ENCODE results near the gene ADGRL2. TPM values are rescaled to one million over a fixed set of nuclear protein-coding genes. Genes with fewer than 3 reads are reported as not detected.

Gene ADGRL2
- total and polyA plus RNA-seq, 3 donors from 2014 or later: 13.5 to 25.2 (median 13.8) TPM

GRCh38 chr1:81838600-81839218 is 38.0 kb downstream of the ADGRL2 start:
- no peak for DNase-seq
- Histone ChIP-seq H3K36me3 (ENCODE audit: low read depth, missing control alignments) (no peaks in the 10 kb centered on the region), H3K4me1 (no peaks in the 10 kb centered on the region), H3K9me3 (no peaks in the 10 kb centered on the region), H3K4me3 (no peak overlapping the region), H3K27ac (no peak overlapping the region), H3K27me3 (no peaks in the 10 kb centered on the region)
- 86 to 91% methylated on average over 2 of the region's 2 CpGs for WGBS, 2 donors
- TF ChIP-seq POLR2A (IDR thresholded peaks at IDR 0.05) (no peak), CTCF (IDR thresholded peaks at IDR 0.05) (no peak)
- intact Hi-C loops (cut with DNase I; ENCODE audit: low total_unique reads): no loop called here

- TF ChIP-seq CTCF (IDR thresholded peaks at IDR 0.05) (no peak), POLR2A (IDR thresholded peaks at IDR 0.05) (no peak)
- H3K36me3 ChIP-seq (ENCODE audit: low read depth, missing control alignments): no peaks in the 10 kb centered on the region
- H3K27me3 ChIP-seq: no peaks in the 10 kb centered on the region
- no peaks in the 10 kb centered on the region for H3K9me3 ChIP-seq
- no peak overlapping the region for H3K27ac ChIP-seq
- H3K4me1 ChIP-seq: no peaks in the 10 kb centered on the region
- no peak for DNase-seq
- WGBS, 2 donors: 95 to 96% methylated on average over 1 of the region's 1 CpG
- H3K4me3 ChIP-seq: no peak overlapping the region
- intact Hi-C loops (cut with DNase I; ENCODE audit: low total_unique reads): no loop called here
These were observed 40.1 kb downstream of the ADGRL2 start for GRCh38 chr1:81840805-81841204.

- Histone ChIP-seq H3K27me3 (no peaks in the 10 kb centered on the region), H3K4me3 (no peak overlapping the region), H3K27ac (no peak overlapping the region), H3K4me1 (no peaks in the 10 kb centered on the region), H3K9me3 (no peaks in the 10 kb centered on the region), H3K36me3 (ENCODE audit: low read depth, missing control alignments) (no peaks in the 10 kb centered on the region)
- 72 to 74% methylated on average over 4 of the region's 4 CpGs for WGBS, 2 donors
- DNase-seq: no peak
- TF ChIP-seq CTCF (IDR thresholded peaks at IDR 0.05): no peak
- no peak for TF ChIP-seq POLR2A (IDR thresholded peaks at IDR 0.05)
- intact Hi-C loops (cut with DNase I; ENCODE audit: low total_unique reads): no loop called here
These were observed 41.1 kb downstream of the ADGRL2 start for GRCh38 chr1:81841795-81842194.

GRCh38 chr1:81844477-81844876 is 43.7 kb downstream of the ADGRL2 start:
- 83 to 86% methylated on average over 2 of the region's 2 CpGs for WGBS, 2 donors
- H3K4me1 ChIP-seq: no peaks in the 10 kb centered on the region
- H3K4me3 ChIP-seq: no peak overlapping the region
- H3K9me3 ChIP-seq: no peaks in the 10 kb centered on the region
- H3K27me3 ChIP-seq: no peaks in the 10 kb centered on the region
- no peak overlapping the region for H3K27ac ChIP-seq
- H3K36me3 ChIP-seq (ENCODE audit: low read depth, missing control alignments): no peaks in the 10 kb centered on the region
- intact Hi-C loops (cut with DNase I; ENCODE audit: low total_unique reads): no loop called here
- DNase-seq: no peak
- TF ChIP-seq CTCF (IDR thresholded peaks at IDR 0.05): no peak
- no peak for TF ChIP-seq POLR2A (IDR thresholded peaks at IDR 0.05)

GRCh38 chr1:81846630-81847029 is 45.9 kb downstream of the ADGRL2 start:
- no peaks in the 10 kb centered on the region for H3K9me3 ChIP-seq
- no peak overlapping the region for H3K4me3 ChIP-seq
- no peaks in the 10 kb centered on the region for H3K27me3 ChIP-seq
- no peak for TF ChIP-seq CTCF (IDR thresholded peaks at IDR 0.05)
- TF ChIP-seq POLR2A (IDR thresholded peaks at IDR 0.05): no peak
- intact Hi-C loops (cut with DNase I; ENCODE audit: low total_unique reads): no loop called here
- no peak for DNase-seq
- no peaks in the 10 kb centered on the region for H3K4me1 ChIP-seq
- 90% methylated on average over 1 of the region's 1 CpG for WGBS, 2 donors
- H3K27ac ChIP-seq: no peak overlapping the region
- no peaks in the 10 kb centered on the region for H3K36me3 ChIP-seq (ENCODE audit: low read depth, missing control alignments)

Data from testis (tissue), 3 donors.